IgD-negative memory B cell (primary cell): ENCODE data around the gene GATA3. TPM values are rescaled to one million over a fixed set of nuclear protein-coding genes. Genes with fewer than 3 reads are reported as not detected.

Source experiments
- H3K27ac Mint-ChIP-seq, 3 donors: one replicate each; pipeline ENCODE4 v1.8.0; 2020 to 2022; ENCODE audit warnings: mild to moderate bottlenecking in 3 of 3, mixed read lengths in 3 of 3, moderate library complexity in 1 of 3
- H3K27me3 Mint-ChIP-seq: one replicate; pipeline ENCODE4 v1.8.0; 2021; ENCODE audit warnings: mixed read lengths
- H3K36me3 Mint-ChIP-seq: one replicate; pipeline ENCODE4 v1.8.0; 2020; ENCODE audit warnings: mild to moderate bottlenecking, mixed read lengths
- H3K4me1 Mint-ChIP-seq, 3 donors: one replicate each; pipeline ENCODE4 v1.8.0; 2020 to 2022; ENCODE audit warnings: mixed read lengths in 3 of 3, mild to moderate bottlenecking in 1 of 3
- H3K4me3 Mint-ChIP-seq, 4 donors: one replicate each; pipeline ENCODE4 v1.8.0; 2020 to 2022; ENCODE audit warnings: mild to moderate bottlenecking in 4 of 4, mixed read lengths in 4 of 4, moderate library complexity in 3 of 4
- H3K9me3 Mint-ChIP-seq, 3 donors: one replicate each; pipeline ENCODE4 v1.8.0; 2020 to 2021; ENCODE audit warnings: mixed read lengths in 3 of 3, mild to moderate bottlenecking in 1 of 3
- polyA plus RNA-seq: library from polyadenylated mRNA; unstranded; fragments of 300-500 nt; fragmentation: Illumina TruSeq; gene quantifications from one replicate; pipeline ENCODE4 v1.2.3, GENCODE V29; 2021

GATA3 gene
- polyA plus RNA-seq, 1 donor from 2014 or later = 2.0 TPM

DNA sequence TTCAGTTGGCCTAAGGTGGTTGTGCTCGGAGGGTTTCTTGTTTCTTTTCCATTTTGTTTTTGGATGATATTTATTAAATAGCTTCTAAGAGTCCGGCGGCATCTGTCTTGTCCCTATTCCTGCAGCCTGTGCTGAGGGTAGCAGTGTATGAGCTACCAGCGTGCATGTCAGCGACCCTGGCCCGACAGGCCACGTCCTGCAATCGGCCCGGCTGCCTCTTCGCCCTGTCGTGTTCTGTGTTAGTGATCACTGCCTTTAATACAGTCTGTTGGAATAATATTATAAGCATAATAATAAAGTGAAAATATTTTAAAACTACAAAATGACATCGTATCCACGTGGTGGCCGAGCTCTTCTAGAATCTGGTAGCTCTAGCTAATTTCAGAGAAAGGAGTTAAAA, 20.4 kb downstream of the GATA3 start:
- H3K36me3 Mint-ChIP-seq = no peaks in the 10 kb centered on the region
- no peaks in the 10 kb centered on the region for H3K9me3 Mint-ChIP-seq
- H3K4me1 Mint-ChIP-seq = no peaks in the 10 kb centered on the region
- H3K27me3 Mint-ChIP-seq = peaks cover 11% of the 10 kb centered on the region
- H3K4me3 Mint-ChIP-seq = no peak overlapping the region
- no peak overlapping the region for H3K27ac Mint-ChIP-seq

DNA sequence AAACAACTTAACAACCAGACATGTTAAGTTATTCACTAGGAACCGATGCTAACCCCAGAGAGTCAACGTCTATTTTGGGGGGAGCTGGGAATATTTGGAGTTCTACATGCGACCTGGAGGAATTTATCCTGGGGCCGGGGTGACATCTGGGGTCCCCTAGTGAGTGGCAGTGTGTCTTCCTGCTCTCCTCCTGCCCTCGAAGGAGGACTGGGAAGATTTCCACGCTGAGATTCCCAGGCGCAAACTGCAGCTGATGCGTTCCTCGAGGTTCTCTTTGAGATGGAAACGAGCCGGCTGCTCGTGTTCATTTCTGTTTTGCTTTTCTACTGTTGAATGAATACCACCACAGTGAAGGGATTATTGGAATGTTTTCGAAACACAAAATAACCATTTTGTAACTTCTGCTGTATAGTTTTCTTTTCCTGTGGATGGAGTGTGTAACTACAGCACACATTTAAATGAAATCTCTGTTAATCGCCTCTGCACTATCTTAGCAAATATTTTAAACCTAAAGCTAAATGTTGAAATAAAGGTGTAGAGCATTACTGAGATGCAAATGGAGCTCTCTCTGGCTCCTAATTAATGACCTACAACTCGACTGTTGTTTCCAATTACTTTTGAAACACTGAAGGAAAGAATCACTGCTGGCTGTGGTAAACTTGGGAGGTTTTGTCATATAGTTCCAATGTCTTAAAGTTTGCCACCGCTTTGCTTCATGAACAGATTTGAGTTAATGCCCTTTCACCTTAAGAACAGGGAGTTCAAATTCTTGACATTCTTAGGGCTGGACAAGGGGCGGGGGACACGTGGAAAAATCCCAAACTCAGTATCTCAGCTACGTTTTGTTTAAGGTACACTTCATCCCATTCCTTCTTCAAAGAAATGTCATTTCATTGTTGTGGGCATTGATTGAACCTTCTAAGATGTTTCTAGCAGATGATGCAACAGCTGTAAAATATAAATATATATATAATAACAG, 21.1 kb downstream of the GATA3 start:
- Mint-ChIP-seq H3K4me3 (no peak overlapping the region), H3K27ac (peak overlapping the region in 1 of 3 donors; percentile 27), H3K27me3 (peaks cover 11% of the 10 kb centered on the region), H3K9me3 (no peaks in the 10 kb centered on the region), H3K36me3 (no peaks in the 10 kb centered on the region), H3K4me1 (no peaks in the 10 kb centered on the region)

DNA sequence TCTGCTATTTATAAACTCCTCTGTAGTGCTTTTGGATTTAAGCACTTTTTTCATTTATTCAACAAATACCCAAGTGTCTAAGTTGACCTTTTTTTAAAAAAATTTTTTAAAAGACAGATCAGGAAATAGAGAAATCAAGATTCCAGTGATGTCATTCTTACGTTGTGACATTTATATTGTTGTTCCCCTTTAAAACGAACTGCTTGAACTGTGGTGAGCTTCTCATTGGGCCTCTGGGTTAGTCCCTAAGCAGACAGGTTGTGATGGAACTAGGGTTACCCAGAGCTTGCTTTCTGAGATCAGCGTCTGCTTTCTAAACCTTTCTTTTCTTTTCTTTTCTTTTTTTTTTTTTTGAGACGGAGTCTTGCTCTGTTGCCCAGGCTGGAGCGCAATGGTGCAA, 22.4 kb downstream of the GATA3 start:
- no peaks in the 10 kb centered on the region for H3K4me1 Mint-ChIP-seq
- H3K27ac Mint-ChIP-seq = no peak overlapping the region
- no peaks in the 10 kb centered on the region for H3K36me3 Mint-ChIP-seq
- no peaks in the 10 kb centered on the region for H3K9me3 Mint-ChIP-seq
- no peak overlapping the region for H3K4me3 Mint-ChIP-seq
- H3K27me3 Mint-ChIP-seq = peaks cover 6% of the 10 kb centered on the region

DNA sequence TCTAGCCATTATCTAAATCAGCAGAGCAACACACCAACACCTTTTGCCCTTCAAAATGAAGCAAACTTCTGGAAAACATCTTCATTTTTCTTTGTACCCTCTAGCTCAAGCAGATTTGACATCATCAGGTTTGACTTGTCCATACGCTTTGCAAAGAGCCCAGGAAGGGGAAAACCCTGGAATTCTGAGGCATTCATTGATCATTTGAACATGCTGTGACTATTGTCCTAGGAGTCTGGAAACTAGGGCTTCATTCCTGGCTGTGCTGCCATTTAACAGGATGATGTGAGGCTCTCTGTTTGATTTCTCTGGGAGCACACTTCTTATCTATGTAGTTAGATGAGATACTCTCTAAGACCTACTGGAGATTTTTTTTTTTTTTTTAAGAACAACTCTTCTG, 23.5 kb downstream of the GATA3 start:
- Mint-ChIP-seq H3K4me1 (no peaks in the 10 kb centered on the region), H3K27ac (peak overlapping the region in 1 of 3 donors; percentile 64), H3K36me3 (no peaks in the 10 kb centered on the region), H3K4me3 (no peak overlapping the region), H3K27me3 (peaks cover 2% of the 10 kb centered on the region), H3K9me3 (no peaks in the 10 kb centered on the region)

DNA sequence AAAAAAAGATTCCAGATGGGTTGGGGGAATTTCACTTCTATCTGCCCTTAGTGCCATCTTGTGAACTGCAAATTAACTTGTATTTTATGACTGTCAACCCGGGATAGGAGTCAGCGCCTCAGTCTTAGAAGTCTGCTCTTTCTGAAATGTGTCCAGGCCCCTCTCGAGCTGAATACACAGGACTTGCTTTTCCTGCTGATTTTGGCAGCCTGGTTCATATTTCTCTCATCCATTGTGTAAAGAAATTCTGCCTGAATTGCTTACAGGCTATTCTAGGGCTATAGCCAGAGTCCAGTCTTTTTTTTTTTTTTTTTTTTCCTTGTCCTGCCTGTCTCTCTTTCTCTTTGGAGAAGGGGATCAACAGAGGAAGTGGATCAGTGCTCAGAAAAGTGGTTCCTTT, 24.6 kb downstream of the GATA3 start:
- no peaks in the 10 kb centered on the region for H3K36me3 Mint-ChIP-seq
- H3K4me1 Mint-ChIP-seq = no peaks in the 10 kb centered on the region
- no peak overlapping the region for H3K27ac Mint-ChIP-seq
- H3K4me3 Mint-ChIP-seq = no peak overlapping the region
- H3K27me3 Mint-ChIP-seq = no peaks in the 10 kb centered on the region
- H3K9me3 Mint-ChIP-seq = no peaks in the 10 kb centered on the region

DNA sequence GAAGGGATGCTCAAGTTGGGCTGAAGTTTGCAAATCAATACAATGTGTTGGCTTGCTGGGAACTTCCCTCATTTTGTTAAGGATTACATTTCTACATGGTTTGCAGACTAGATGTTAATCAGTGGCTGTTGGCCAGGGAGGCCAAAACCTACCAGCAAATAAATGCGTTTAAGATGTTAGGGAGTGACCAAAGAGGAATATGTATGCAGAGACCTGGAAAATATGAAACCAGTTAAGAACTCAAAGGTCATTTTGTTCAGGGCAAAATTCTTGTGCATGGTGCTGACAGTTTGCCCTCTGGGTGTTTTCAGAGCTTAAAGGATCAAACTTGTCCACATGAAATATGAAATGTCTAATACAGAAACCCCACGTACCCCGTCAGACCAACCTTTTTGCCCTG, 30.3 kb downstream of the GATA3 start:
- Mint-ChIP-seq H3K27ac (no peak overlapping the region), H3K4me3 (no peak overlapping the region), H3K27me3 (no peaks in the 10 kb centered on the region), H3K9me3 (no peaks in the 10 kb centered on the region), H3K4me1 (no peaks in the 10 kb centered on the region), H3K36me3 (no peaks in the 10 kb centered on the region)

DNA sequence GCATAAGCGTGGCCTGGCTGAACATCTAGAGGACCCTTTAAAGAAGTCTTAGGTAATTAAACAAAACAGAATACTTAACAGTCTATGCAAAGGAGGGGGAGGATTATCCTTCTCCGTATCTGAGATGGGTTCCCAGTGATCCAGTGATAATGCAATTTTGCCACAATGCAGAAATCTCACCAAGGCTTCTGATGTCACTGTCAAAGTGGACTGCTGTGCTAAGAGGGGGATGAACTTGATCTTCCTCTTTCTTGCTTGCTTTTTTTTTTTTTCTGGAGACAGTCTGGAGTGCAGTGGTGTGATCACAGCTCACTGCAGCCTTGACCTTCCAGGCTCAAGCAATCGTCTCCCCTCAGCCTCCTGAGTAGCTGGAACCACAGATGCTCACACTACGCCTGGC, 30.8 kb downstream of the GATA3 start:
- Mint-ChIP-seq H3K27me3 (no peaks in the 10 kb centered on the region), H3K27ac (no peak overlapping the region), H3K4me3 (no peak overlapping the region), H3K36me3 (no peaks in the 10 kb centered on the region), H3K4me1 (no peaks in the 10 kb centered on the region), H3K9me3 (no peaks in the 10 kb centered on the region)

DNA sequence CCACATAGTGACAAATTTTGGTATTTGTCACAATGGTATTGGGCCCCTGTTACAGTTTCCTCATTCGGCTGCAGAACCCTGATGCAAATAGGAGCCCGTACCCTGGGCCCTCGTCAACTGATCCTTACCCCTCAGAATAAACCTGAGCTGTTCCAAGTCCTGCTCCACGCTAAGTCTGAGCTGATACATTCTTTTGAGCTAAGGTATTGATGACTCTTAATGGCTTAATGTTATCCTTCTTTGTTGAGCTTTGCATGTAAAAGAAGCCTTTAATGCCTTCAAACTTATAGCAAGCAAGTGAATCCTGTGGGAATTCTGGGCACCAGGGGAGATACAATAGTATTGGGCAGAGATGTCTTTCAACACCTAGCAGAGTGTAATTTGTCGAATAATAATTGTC, 31.8 kb downstream of the GATA3 start:
- no peaks in the 10 kb centered on the region for H3K27me3 Mint-ChIP-seq
- H3K4me3 Mint-ChIP-seq = no peak overlapping the region
- no peaks in the 10 kb centered on the region for H3K9me3 Mint-ChIP-seq
- H3K27ac Mint-ChIP-seq = no peak overlapping the region
- no peaks in the 10 kb centered on the region for H3K4me1 Mint-ChIP-seq
- no peaks in the 10 kb centered on the region for H3K36me3 Mint-ChIP-seq

DNA sequence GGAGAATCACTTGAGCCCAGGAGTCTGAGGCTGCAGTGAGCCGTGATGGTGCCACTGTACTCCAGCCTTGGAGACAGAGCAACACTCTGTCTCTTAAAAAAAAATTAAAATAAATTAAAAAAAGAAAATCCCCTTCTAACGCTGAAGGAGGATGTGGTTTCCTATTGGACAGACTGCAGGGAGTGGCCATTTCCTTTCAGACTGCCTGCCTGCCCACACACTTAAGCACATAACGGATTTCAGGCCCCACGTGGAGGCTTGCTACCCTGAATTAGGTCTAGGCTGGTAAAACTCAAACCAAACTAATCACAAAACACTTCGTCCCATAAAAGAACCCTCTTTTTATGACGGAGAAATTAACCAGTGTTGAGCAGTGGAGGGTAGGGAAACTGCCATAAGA, 34.0 kb downstream of the GATA3 start:
- no peaks in the 10 kb centered on the region for H3K36me3 Mint-ChIP-seq
- H3K27ac Mint-ChIP-seq = no peak overlapping the region
- H3K4me3 Mint-ChIP-seq = no peak overlapping the region
- no peaks in the 10 kb centered on the region for H3K9me3 Mint-ChIP-seq
- H3K27me3 Mint-ChIP-seq = no peaks in the 10 kb centered on the region
- H3K4me1 Mint-ChIP-seq = no peaks in the 10 kb centered on the region

DNA sequence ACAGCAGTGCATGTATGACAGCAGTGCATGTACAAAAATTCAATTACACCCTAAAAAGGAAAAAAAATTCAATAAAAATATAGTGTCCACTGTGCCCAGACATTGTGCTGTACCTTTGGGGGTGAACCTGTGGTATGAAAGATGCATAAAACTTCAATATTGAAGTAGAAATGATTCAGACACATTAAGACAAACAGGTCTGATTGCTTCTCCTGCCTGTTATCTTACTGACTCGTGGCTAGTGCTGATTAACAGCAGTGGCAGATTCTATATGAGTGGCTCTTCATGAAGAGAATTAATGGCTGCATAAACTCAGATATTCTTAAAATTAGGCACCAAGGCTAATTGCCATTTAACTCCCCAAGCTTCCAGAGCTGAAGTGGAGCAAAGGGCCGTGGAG, 37.9 kb downstream of the GATA3 start:
- Mint-ChIP-seq H3K27ac (no peak overlapping the region), H3K4me3 (no peak overlapping the region), H3K27me3 (no peaks in the 10 kb centered on the region), H3K9me3 (peaks cover 0 to 2% (median 0%) of the 10 kb centered on the region in 3 donors), H3K36me3 (peaks cover 2% of the 10 kb centered on the region), H3K4me1 (peaks cover 0 to 1% (median 0%) of the 10 kb centered on the region in 3 donors)

DNA sequence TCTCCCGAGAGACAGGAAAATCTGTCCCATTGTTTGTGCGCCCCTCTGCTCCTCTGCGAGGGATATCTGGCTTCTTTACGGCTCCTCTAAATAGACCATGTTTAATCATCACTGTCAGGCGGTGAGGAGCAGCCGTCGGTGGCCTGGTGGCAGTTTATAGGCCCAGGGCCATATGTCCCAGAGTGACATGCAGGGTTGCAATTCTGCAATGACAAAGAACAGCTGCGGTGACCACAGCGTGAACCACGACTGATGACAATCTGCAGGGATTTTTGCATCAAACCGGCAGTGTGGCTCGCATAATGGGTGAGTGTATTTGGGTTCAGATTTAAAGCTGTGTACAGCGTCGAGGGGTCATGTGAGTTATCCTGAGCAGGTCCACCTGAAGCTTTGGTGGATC, 41.5 kb downstream of the GATA3 start:
- Mint-ChIP-seq H3K36me3 (peaks cover 2% of the 10 kb centered on the region), H3K9me3 (peaks cover 0 to 2% (median 0%) of the 10 kb centered on the region in 3 donors), H3K27ac (no peak overlapping the region), H3K4me3 (no peak overlapping the region), H3K27me3 (peaks cover 1% of the 10 kb centered on the region), H3K4me1 (peaks cover 0 to 1% (median 0%) of the 10 kb centered on the region in 3 donors)

DNA sequence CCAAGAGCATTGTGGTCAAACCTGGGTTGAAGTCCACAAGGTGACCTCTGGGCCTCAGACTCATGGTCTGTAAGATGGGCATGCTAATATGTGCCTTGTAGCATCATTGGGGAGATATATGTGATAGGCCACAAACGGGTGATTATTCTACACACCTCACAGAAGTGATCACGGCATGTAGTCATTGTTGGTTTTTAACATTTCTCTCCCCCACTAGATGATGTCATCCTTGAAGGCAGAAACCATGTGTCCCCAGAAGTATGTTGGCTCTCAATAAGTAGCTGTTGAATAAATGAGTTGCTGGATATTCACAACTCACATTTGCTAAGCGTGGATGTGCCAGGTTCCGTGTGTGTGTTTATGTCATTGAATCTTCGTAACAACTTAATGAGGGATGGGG, 42.4 kb downstream of the GATA3 start:
- H3K4me1 Mint-ChIP-seq = peaks cover 0 to 1% (median 0%) of the 10 kb centered on the region in 3 donors
- H3K27me3 Mint-ChIP-seq = peaks cover 1% of the 10 kb centered on the region
- H3K9me3 Mint-ChIP-seq = peaks cover 0 to 2% (median 0%) of the 10 kb centered on the region in 3 donors

DNA sequence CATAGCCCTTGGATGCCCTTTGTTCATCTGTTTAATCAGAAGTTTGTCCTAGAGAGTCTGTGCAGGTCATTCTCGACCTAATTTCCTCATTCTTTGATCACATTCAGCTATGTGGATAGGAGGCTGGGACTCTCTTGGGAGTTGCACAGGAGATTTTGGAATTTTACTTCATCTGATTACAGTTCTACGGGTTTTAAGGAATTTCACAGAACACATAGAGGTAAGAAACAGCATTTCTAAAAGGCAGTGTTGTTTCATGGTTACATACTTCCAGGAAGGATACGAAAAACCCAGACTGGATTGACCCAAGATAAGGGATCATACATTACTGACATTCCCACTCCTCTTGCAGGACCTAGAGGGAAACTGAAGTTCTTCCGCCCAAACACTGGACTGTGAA, 45.9 kb downstream of the GATA3 start:
- no peaks in the 10 kb centered on the region for H3K4me1 Mint-ChIP-seq
- no peak overlapping the region for H3K4me3 Mint-ChIP-seq
- H3K27ac Mint-ChIP-seq = no peak overlapping the region
- no peaks in the 10 kb centered on the region for H3K9me3 Mint-ChIP-seq
- H3K27me3 Mint-ChIP-seq = peaks cover 1% of the 10 kb centered on the region
- H3K36me3 Mint-ChIP-seq = no peaks in the 10 kb centered on the region

More for the DNA sequence above, 42.4 kb downstream of the GATA3 start:
- Mint-ChIP-seq H3K4me3 (no peak overlapping the region), H3K27ac (no peak overlapping the region), H3K36me3 (peaks cover 2% of the 10 kb centered on the region)

DNA sequence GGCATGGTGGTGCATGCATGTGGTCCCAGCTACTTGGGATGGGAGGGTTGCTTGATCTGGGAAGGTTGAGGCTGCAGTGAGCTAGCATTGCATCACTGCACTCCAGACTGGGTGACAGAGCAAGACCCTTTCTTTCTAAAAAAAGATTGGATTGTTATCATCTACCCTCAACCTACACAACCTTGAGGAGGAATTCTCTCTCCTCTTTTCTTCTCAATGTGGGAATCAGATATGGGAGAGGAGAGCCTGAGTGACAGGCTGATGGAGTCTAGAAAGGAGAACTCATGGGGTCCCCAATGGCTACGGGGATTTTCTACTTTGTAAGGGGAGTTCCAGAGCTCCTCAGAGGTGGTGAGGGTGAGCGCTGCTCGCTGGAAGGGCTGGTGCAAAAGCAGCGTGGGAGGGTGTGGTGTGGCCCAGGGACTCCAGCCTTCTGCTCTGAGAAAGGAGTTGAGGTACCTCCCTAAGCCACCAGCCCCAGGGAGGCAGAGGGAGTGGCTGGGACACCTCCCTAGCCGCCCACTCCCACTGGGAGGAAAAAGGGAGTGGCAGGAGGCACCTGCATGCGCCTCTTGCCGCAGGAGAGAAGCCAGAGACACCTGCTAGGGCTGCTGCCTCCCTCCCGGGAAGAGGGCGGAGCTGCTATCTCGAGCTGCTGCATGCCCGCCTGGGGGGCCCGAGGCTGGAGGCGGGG, 48.4 kb downstream of the GATA3 start:
- H3K4me3 Mint-ChIP-seq = no peak overlapping the region
- no peaks in the 10 kb centered on the region for H3K36me3 Mint-ChIP-seq
- no peaks in the 10 kb centered on the region for H3K4me1 Mint-ChIP-seq
- peaks cover 0 to 5% (median 0%) of the 10 kb centered on the region in 3 donors for H3K9me3 Mint-ChIP-seq
- H3K27ac Mint-ChIP-seq = no peak overlapping the region
- H3K27me3 Mint-ChIP-seq = peaks cover 1% of the 10 kb centered on the region

DNA sequence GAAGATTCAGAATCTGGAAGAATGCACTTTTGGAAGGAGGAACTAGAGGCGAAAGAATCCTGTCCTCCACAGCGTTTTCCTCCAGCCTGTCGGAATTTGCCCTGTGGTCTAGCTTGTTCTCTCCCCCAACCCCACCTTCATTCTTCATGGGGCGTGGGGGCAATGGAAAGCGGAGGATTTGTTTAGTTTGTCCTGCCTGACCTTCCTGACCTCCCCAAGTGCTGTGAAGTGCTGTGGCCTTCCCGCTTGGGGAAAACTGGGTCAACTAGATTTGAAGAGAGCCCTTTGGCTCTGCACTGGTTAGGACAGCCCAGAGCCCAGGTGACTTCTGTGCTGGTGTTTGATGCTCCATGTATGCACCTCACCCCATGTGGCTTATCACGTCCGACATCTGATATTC, 49.1 kb downstream of the GATA3 start:
- Mint-ChIP-seq H3K4me3 (no peak overlapping the region), H3K27ac (no peak overlapping the region), H3K9me3 (peaks cover 0 to 5% (median 0%) of the 10 kb centered on the region in 3 donors), H3K36me3 (no peaks in the 10 kb centered on the region), H3K4me1 (no peaks in the 10 kb centered on the region), H3K27me3 (peaks cover under 1% of the 10 kb centered on the region)
